ENCODE results near the gene DOC2A.

DOC2A gene

DNA sequence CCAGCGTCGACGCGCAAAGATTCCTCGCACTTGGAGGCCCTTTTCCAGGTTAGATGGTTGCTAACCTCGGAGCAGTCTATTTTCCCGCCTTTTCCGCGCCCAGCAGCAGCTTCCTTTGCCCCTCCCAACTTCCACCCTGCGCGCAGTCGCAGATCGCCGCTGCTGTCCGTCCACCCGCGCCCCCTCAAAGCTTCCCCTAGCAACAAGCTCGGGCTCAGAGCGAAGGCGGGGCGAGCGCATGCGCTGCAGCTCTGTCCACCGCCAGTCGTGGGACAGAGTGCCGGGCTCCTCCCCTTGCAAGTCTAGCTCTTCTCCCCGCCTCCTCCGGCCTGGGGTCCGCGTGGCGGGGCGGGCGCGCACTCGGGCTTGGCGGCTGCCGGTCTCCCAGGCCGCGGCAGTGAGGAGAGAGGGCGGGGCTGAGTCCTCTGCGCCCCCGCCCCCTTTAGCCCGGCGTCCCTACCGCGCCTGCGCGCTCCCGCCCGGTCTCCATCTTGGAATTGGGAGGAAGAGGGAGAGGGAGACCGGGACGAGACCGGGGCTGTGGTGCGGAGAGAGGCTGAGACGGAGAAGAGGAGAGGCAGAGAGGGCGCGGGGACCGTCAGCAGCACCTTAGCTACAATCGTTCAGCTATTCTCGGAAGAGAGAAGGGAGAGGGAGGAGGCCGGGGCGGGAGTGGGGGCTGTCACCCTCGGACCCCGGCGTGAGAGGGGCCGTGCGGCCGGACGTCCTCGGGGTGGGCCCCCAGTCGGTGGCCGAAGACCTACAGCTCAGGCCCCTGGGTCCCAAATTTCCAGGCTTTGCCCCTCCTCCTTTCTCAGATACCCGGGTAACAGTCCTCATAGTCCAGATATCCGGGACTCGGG lies 37.2 kb downstream of the DOC2A start, which contains the start of gene TAOK2:
Gene TAOK2 (plus strand): TSS at position 485 of the 863 bp plus-strand sequence. CDS start 3,905 bp downstream, outside the sequence.
- H3K4me3 ChIP-seq (ENCODE audit: low read depth, low read length), result peak within 1 kb of the TSS; percentile 96
- peak; percentile 100 for DNase-seq (ENCODE audit: low read depth)
- TF ChIP-seq, protein P1, sequence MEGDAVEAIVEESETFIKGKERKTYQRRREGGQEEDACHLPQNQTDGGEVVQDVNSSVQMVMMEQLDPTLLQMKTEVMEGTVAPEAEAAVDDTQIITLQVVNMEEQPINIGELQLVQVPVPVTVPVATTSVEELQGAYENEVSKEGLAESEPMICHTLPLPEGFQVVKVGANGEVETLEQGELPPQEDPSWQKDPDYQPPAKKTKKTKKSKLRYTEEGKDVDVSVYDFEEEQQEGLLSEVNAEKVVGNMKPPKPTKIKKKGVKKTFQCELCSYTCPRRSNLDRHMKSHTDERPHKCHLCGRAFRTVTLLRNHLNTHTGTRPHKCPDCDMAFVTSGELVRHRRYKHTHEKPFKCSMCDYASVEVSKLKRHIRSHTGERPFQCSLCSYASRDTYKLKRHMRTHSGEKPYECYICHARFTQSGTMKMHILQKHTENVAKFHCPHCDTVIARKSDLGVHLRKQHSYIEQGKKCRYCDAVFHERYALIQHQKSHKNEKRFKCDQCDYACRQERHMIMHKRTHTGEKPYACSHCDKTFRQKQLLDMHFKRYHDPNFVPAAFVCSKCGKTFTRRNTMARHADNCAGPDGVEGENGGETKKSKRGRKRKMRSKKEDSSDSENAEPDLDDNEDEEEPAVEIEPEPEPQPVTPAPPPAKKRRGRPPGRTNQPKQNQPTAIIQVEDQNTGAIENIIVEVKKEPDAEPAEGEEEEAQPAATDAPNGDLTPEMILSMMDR (IDR thresholded peaks at IDR 0.05; ENCODE audit: insufficient read depth, low read depth, low read length, missing control alignments), result no peak

DNA sequence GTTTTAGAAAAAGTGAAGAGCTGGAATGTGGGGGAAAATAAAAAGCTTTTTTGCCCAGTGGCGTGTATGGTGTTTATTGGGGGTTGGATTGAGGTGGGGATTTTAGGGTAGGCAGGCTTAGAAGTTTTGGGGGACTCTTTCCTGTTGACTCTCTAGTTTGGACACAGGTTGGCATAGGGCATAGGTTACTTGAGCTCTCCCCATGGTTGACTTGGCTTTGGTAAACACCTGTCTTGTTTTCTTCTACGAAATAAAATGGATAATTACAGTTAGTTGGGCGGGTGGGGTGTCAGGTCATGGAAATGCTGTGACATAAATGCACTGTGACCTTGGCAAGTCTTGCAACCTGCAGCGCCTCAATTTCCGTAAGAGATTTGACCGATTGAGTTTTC lies 37.8 kb downstream of the DOC2A start:
- TF ChIP-seq, protein P1 (IDR thresholded peaks at IDR 0.05; ENCODE audit: insufficient read depth, low read depth, low read length, missing control alignments), result no peak
- no peak overlapping the region; the same call in 1 of the 2 replicates for H3K4me3 ChIP-seq (ENCODE audit: low read depth, low read length)

DNA sequence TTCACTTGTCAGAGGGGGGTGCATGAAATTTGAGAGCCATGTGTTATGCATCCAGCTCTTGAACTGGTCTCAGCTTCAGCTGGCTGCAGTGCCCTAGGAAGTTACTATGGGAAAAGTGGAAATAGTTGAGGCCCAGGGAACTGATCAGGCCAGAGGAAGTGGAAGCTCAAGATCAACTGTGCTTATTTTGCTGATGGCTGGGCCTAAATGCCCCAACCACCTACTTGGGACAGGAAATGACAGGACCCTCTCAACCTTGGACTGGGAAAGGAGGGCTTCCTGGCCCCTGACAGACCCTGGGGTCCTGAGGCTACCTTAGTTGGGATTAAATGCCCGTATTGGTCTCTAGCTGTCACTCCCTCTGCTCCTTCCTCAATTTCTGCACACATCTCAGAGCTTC lies 38.3 kb downstream of the DOC2A start:
- H3K4me3 ChIP-seq (ENCODE audit: low read depth, low read length), result no peak overlapping the region
- TF ChIP-seq, protein P1 (IDR thresholded peaks at IDR 0.05; ENCODE audit: insufficient read depth, low read depth, low read length, missing control alignments), result no peak
- DNase-seq (ENCODE audit: low read depth), result no peak

More for the DNA sequence above, 37.8 kb downstream of the DOC2A start:
- no peak for DNase-seq (ENCODE audit: low read depth)

DNA sequence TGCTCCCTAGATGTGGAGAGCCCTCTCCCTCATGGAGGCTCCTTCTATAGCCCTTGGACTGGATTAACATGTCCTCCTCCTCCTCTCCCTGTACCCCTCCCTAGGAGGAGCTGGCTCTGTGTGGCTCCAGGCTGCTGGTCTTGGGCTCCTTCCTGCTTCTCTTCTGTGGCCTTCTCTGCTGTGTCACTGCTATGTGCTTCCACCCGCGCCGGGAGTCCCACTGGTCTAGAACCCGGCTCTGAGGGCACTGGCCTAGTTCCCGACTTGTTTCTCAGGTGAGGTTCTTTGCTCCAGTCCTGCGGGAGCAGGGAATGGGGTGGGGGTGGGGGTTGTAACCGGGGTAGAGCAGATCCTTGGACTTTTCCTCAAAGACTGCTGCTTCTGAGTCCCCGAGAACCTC lies 39.5 kb downstream of the DOC2A start:
- TF ChIP-seq, protein P1 (IDR thresholded peaks at IDR 0.05; ENCODE audit: insufficient read depth, low read depth, low read length, missing control alignments), result no peak
- DNase-seq (ENCODE audit: low read depth), result no peak
- H3K4me3 ChIP-seq (ENCODE audit: low read depth, low read length), result no peak overlapping the region

DNA sequence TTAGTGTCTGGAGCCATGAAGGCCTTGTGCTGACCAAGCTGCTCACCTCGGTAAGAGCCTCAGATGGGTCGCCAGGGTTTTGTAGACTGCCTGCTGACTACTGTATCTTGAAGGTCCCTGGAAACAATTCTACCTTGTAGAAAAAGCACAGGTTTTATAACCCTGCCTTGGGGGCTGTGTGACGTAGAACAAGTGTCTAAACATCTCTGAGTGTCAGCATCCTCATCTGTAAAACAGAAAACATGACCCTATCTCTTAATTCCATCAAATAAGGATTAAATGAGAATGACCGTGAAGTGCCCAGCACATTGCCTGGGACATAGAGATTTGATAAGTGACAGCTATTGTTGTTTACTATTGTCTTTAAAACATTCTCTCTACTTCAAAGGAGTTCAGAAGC lies 42.6 kb downstream of the DOC2A start:
- no peak for DNase-seq (ENCODE audit: low read depth)
- TF ChIP-seq, protein P1 (IDR thresholded peaks at IDR 0.05; ENCODE audit: insufficient read depth, low read depth, low read length, missing control alignments), result no peak
- no peak overlapping the region for H3K4me3 ChIP-seq (ENCODE audit: low read depth, low read length)

DNA sequence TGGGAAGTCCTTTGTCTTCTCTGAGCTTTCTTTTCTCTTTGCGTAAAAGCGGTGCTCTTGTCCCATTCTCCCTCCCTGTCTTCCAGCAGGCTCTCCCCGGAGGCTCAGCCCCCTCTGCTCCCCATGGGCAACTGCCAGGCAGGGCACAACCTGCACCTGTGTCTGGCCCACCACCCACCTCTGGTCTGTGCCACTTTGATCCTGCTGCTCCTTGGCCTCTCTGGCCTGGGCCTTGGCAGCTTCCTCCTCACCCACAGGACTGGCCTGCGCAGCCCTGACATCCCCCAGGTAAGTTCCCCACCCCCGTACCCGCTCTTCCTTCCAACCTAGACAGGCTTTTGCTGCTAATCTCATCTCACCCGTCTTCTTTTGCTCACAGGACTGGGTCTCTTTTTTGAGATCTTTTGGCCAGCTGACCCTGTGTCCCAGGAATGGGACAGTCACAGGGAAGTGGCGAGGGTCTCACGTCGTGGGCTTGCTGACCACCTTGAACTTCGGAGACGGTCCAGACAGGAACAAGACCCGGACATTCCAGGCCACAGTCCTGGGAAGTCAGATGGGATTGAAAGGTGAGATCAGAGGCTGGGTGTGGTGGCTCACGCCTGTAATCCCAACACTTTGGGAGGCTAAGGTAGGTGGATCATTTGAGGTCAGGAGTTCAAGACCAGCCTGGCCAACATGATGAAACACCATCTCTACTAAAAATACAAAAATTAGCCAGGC lies 47.6 kb downstream of the DOC2A start:
- no peak for DNase-seq (ENCODE audit: low read depth)
- TF ChIP-seq, protein P1 (IDR thresholded peaks at IDR 0.05; ENCODE audit: insufficient read depth, low read depth, low read length, missing control alignments), result no peak
- peak overlapping the region; percentile 82 for H3K4me3 ChIP-seq (ENCODE audit: low read depth, low read length)
